Endodermal cell (in vitro differentiated cells): ENCODE results near the gene TMSB15C. TPM values are rescaled to one million over a fixed set of nuclear protein-coding genes. Genes with fewer than 3 reads are reported as not detected.
"Not testable (repeated sequence)": the region's sequence is repeated elsewhere in the genome, so short reads cannot be mapped to it uniquely, and the experiment has no call there.

Source experiments
- DNase-seq: peaks from one replicate; pipeline ENCODE4 v3.0.0-alpha.2; 2017
- H3K27ac ChIP-seq: 2 replicates; pipeline ENCODE4 v1.5.1; 2013; ENCODE audit warnings: mild to moderate bottlenecking, low read depth, low read length, moderate library complexity
- H3K27me3 ChIP-seq: 2 replicates; pipeline ENCODE4 v1.6.1; 2013; ENCODE audit warnings: mild to moderate bottlenecking, low read length, moderate library complexity; ENCODE audit not compliant: insufficient read depth, control insufficient read depth, poor library complexity, severe bottlenecking
- H3K36me3 ChIP-seq: 2 replicates; pipeline ENCODE4 v1.7.0; 2013; ENCODE audit warnings: mild to moderate bottlenecking, low read length, moderate library complexity; ENCODE audit not compliant: control insufficient read depth, insufficient read depth
- H3K4me1 ChIP-seq: one replicate; pipeline ENCODE4 v1.7.0; 2013; ENCODE audit warnings: low read length; ENCODE audit not compliant: control insufficient read depth, insufficient read depth
- H3K4me3 ChIP-seq: 2 replicates; pipeline ENCODE4 v1.5.1; 2013; ENCODE audit warnings: mild to moderate bottlenecking, low read length, moderate library complexity
- H3K9ac ChIP-seq: 2 replicates; pipeline ENCODE4 v1.6.1; 2013; ENCODE audit warnings: mild to moderate bottlenecking, low read length, moderate library complexity; ENCODE audit not compliant: poor library complexity, severe bottlenecking; ENCODE audit errors: extremely low read depth
- H3K9me3 ChIP-seq: 2 replicates; pipeline ENCODE4 v1.6.1; 2013; ENCODE audit warnings: mild to moderate bottlenecking, low read length, moderate library complexity; ENCODE audit not compliant: control insufficient read depth
- H3K27ac Mint-ChIP-seq: 2 replicates; pipeline ENCODE4 v1.8.0; 2020; ENCODE audit warnings: mixed read lengths
- H3K27me3 Mint-ChIP-seq: 2 replicates; pipeline ENCODE4 v1.8.0; 2021; ENCODE audit warnings: mild to moderate bottlenecking, mixed read lengths; ENCODE audit not compliant: insufficient read depth
- H3K36me3 Mint-ChIP-seq: 2 replicates; pipeline ENCODE4 v1.8.0; 2020; ENCODE audit warnings: low read depth, mixed read lengths
- H3K4me1 Mint-ChIP-seq: 2 replicates; pipeline ENCODE4 v1.8.0; 2020; ENCODE audit warnings: mixed read lengths
- H3K4me3 Mint-ChIP-seq: 2 replicates; pipeline ENCODE4 v1.8.0; 2020; ENCODE audit warnings: mild to moderate bottlenecking, moderate library complexity, mixed read lengths
- H3K9me3 Mint-ChIP-seq: 2 replicates; pipeline ENCODE4 v1.8.0; 2020; ENCODE audit warnings: mild to moderate bottlenecking, mixed read lengths
- CTCF ChIP-seq: fragments of 200-600 bp; sonication (generic); conservative IDR thresholded peaks from 2 replicates; pipeline ENCODE4 v1.5.0; 2021; ENCODE audit warnings: antibody characterized with exemption, mild to moderate bottlenecking
- WGBS, 2 experiments: methylation state at CpG; one replicate each; pipeline versions ENCODE4 v1.1.5 to v1.1.7; 2013; ENCODE audit warnings: missing lambda C conversion rate in 2 of 2, mixed read lengths in 1 of 2; ENCODE audit not compliant: insufficient coverage in 1 of 2, insufficient read length in 1 of 2; 5-methylcytosine and 5-hydroxymethylcytosine counted together
- long read RNA-seq, 4 experiments: library from polyadenylated mRNA in 2 of 4; library from RNA in 1 of 4; library from capped mRNA in 1 of 4; stranded (forward) in 3 of 4; unstranded in 1 of 4; transcript quantifications; one replicate each; pipeline ENCODE4 v2.0.0, GENCODE V29; 2020 to 2021; ENCODE audit warnings: inconsistent platforms in 1 of 4
- polyA plus RNA-seq, 2 experiments: library from polyadenylated mRNA; stranded (reverse); fragments of 50-300 nt; gene quantifications; one replicate each; pipeline ENCODE4 v1.2.3, GENCODE V29; 2013
- total RNA-seq, 2 donors: library from RNA; stranded (reverse); fragmentation: NEBNext Ultra II Directional in 1 of 2; extraction: Animal tissue kit (Norgen Biotek cat#: 25700) in 1 of 2; gene quantifications; 2 replicates in 1 of 2; 3 replicates in 1 of 2; pipeline ENCODE4 v1.2.1, GENCODE V29; 2021

TMSB15C gene
- total RNA-seq, result 1 to 10 TPM; 7.1 to 8.4 TPM
- polyA plus RNA-seq (2013, experiment 1 of 2), result 12.0 TPM
- 12.3 TPM for polyA plus RNA-seq (2013, experiment 2 of 2)
- long read RNA-seq, experiment 1, partial matches to known transcripts, result 1 of 6 reads
- long read RNA-seq, experiment 1, other reads (novel, unspliced or antisense), result 1 of 6 reads
- long read RNA-seq, experiment 2, transcript TMSB15B-207 (3 exons, 947 nt), result major isoform, 13 of 31 reads
- long read RNA-seq, experiment 2, partial matches to known transcripts, result 2 of 31 reads
- long read RNA-seq, experiment 2, other reads (novel, unspliced or antisense), result 15 of 31 reads
- long read RNA-seq, experiment 3, partial matches to known transcripts, result 1 of 7 reads
- long read RNA-seq, experiment 3, other reads (novel, unspliced or antisense), result 2 of 7 reads
- long read RNA-seq, experiment 4, partial matches to known transcripts, result 1 of 12 reads
- long read RNA-seq, experiment 4, other reads (novel, unspliced or antisense), result 6 of 12 reads

GRCh38 chrX:104075778-104076445, at the start of gene TMSB15C:
Gene TMSB15C, minus strand, starts transcription at chrX:104076236.
- H3K4me3 Mint-ChIP-seq, H3K36me3 ChIP-seq, H3K4me3 ChIP-seq, H3K27ac Mint-ChIP-seq, H3K4me1 Mint-ChIP-seq, H3K4me1 ChIP-seq, H3K27me3 Mint-ChIP-seq, H3K36me3 Mint-ChIP-seq, H3K9me3 ChIP-seq, H3K9me3 Mint-ChIP-seq, H3K27me3 ChIP-seq, H3K9ac ChIP-seq, DNase-seq, H3K27ac ChIP-seq: not testable (repeated sequence)
- no CpG with 5 or more reads among the region's 46 CpGs for WGBS, 2 experiments

- no peak overlapping the region for H3K4me3 Mint-ChIP-seq
- no peaks in the 10 kb centered on the region for H3K4me1 ChIP-seq
- TF ChIP-seq CTCF, result no peak
- WGBS, 2 experiments, result 81 to 96% methylated on average over 4 to 5 of the region's 5 CpGs
- H3K27me3 ChIP-seq, result no peaks in the 10 kb centered on the region
- DNase-seq, result no peak
- H3K36me3 Mint-ChIP-seq, result no peaks in the 10 kb centered on the region
- no peaks in the 10 kb centered on the region for H3K4me1 Mint-ChIP-seq
- H3K27ac ChIP-seq, result no peak overlapping the region
- H3K4me3 ChIP-seq, result no peak overlapping the region
- H3K27ac Mint-ChIP-seq, result no peak overlapping the region
- no peaks in the 10 kb centered on the region for H3K9me3 ChIP-seq
- no peak overlapping the region for H3K9ac ChIP-seq
- peaks cover 1% of the 10 kb centered on the region for H3K27me3 Mint-ChIP-seq
- peaks cover 44% of the 10 kb centered on the region for H3K9me3 Mint-ChIP-seq
- no peaks in the 10 kb centered on the region for H3K36me3 ChIP-seq
These were observed 46.8 kb upstream of the TMSB15C start for GRCh38 chrX:104122829-104123228.

- 88% methylated on average over 1 of the region's 1 CpG; no CpG with 5 or more reads in 1 of the 2 experiments for WGBS, 2 experiments
- no peak for TF ChIP-seq CTCF
- Histone ChIP-seq H3K27ac (no peak overlapping the region), H3K27me3 (no peaks in the 10 kb centered on the region), H3K9me3 (no peaks in the 10 kb centered on the region), H3K4me1 (no peaks in the 10 kb centered on the region), H3K9ac (no peak overlapping the region), H3K4me3 (no peak overlapping the region), H3K36me3 (no peaks in the 10 kb centered on the region)
- no peak overlapping the region for H3K4me3 Mint-ChIP-seq
- H3K4me1 Mint-ChIP-seq, result no peaks in the 10 kb centered on the region
- no peak for DNase-seq
- peaks cover 49% of the 10 kb centered on the region for H3K9me3 Mint-ChIP-seq
- H3K36me3 Mint-ChIP-seq, result no peaks in the 10 kb centered on the region
- no peak overlapping the region for H3K27ac Mint-ChIP-seq
- peaks cover 15% of the 10 kb centered on the region for H3K27me3 Mint-ChIP-seq
These were observed 42.7 kb upstream of the TMSB15C start for GRCh38 chrX:104118765-104119164.
